ENCODE measurements around the gene UGT1A1. TPM values are rescaled to one million over a fixed set of nuclear protein-coding genes. Genes with fewer than 3 reads are reported as not detected.

UGT1A1 gene
- total and polyA plus RNA-seq, 2 donors (not counting 3 experiments of a cell fraction or from before 2014, with no cell fraction given), result not detected

DNA sequence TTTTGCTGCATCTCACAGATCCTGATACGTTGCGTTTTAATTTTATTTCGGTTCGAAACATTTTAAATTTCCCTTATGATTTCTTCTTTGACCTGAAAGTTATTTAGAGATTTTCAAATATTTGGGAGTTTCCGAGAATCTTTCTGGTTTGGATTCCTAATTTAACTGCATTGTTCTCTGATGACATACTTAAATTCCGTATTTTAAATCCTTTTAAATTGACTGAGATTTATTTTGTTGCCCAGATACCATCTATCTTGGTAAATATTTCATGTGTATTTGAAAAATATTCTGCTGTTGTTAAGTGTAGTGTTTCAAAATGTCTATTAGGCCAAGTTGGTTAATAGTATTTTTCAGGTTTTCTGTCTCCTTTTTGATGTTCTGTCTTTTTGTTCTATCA lies 55.8 kb downstream of the UGT1A1 start:
- Histone ChIP-seq H3K4me1 (ENCODE audit: control insufficient read depth, extremely low read depth, insufficient read depth, low read length) (no peaks in the 10 kb centered on the region), H3K4me3 (replicated peaks in 1 of 3; ENCODE audit: insufficient read depth in 1 of 3, low read depth in 1 of 3, low read length in 3 of 3) (no peak overlapping the region), H3K79me2 (ENCODE audit: control insufficient read depth, insufficient read depth, low read length) (no peaks in the 10 kb centered on the region), H3K9me3 (replicated peaks; ENCODE audit: control insufficient read depth, insufficient read depth, low read length) (no peaks in the 10 kb centered on the region), H3K36me3 (ENCODE audit: control insufficient read depth in 2 of 2, extremely low read depth in 1 of 2, insufficient read depth in 2 of 2, low read length in 2 of 2) (no peaks in the 10 kb centered on the region), H3K4me2 (ENCODE audit: insufficient read depth, low read length) (no peak overlapping the region), H2AFZ (ENCODE audit: low read depth, low read length) (no peak overlapping the region), H3K9ac (replicated peaks; ENCODE audit: extremely low read depth, insufficient read depth, low read length) (no peak overlapping the region), H3K27me3 (ENCODE audit: control insufficient read depth in 2 of 2, insufficient read depth in 2 of 2, low read length in 2 of 2) (no peaks in the 10 kb centered on the region), H3K27ac (ENCODE audit: insufficient read depth, low read depth, low read length) (no peak overlapping the region), H3K9me1 (replicated peaks; ENCODE audit: control insufficient read depth, extremely low read depth, insufficient read depth, low read length) (no peaks in the 10 kb centered on the region), H4K20me1 (replicated peaks; ENCODE audit: control insufficient read depth, extremely low read depth, insufficient read depth, low read length) (no peaks in the 10 kb centered on the region)
- ChIA-PET CTCF (no interaction called here), POLR2A (no interaction called here)
- FAIRE-seq (no peak), DNase-seq (ENCODE audit: low read depth, low spot score) (no peak)
- intact Hi-C loops (cut with micrococcal nuclease), result no loop called here
- TF ChIP-seq POLR2AphosphoS5 (IDR thresholded peaks at IDR 0.05; ENCODE audit: insufficient read depth, low read depth, low read length), result no peak
- no peak for TF ChIP-seq MYC (IDR thresholded peaks at IDR 0.05; ENCODE audit: low read depth, low read length)
- TF ChIP-seq, protein P1, sequence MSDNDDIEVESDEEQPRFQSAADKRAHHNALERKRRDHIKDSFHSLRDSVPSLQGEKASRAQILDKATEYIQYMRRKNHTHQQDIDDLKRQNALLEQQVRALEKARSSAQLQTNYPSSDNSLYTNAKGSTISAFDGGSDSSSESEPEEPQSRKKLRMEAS (IDR thresholded peaks at IDR 0.05; ENCODE audit: insufficient read depth, insufficient read length), result no peak
- TF ChIP-seq EZH2 (IDR thresholded peaks at IDR 0.05; ENCODE audit: borderline replicate concordance, low read depth, low read length, severe bottlenecking), result no peak
- no peak for TF ChIP-seq FOS (IDR thresholded peaks at IDR 0.05; ENCODE audit: borderline replicate concordance, insufficient read depth, low read length)
- TF ChIP-seq GATA2 (IDR thresholded peaks at IDR 0.05; ENCODE audit: insufficient read depth, insufficient read length, low read depth, low read length), result no peak
- TF ChIP-seq POLR2A (IDR thresholded peaks at IDR 0.05; ENCODE audit: low read depth, low read length), result no peak
- TF ChIP-seq JUN (IDR thresholded peaks at IDR 0.05; ENCODE audit: borderline replicate concordance, insufficient read depth, insufficient read length, low read depth), result no peak
- TF ChIP-seq, protein P2, sequence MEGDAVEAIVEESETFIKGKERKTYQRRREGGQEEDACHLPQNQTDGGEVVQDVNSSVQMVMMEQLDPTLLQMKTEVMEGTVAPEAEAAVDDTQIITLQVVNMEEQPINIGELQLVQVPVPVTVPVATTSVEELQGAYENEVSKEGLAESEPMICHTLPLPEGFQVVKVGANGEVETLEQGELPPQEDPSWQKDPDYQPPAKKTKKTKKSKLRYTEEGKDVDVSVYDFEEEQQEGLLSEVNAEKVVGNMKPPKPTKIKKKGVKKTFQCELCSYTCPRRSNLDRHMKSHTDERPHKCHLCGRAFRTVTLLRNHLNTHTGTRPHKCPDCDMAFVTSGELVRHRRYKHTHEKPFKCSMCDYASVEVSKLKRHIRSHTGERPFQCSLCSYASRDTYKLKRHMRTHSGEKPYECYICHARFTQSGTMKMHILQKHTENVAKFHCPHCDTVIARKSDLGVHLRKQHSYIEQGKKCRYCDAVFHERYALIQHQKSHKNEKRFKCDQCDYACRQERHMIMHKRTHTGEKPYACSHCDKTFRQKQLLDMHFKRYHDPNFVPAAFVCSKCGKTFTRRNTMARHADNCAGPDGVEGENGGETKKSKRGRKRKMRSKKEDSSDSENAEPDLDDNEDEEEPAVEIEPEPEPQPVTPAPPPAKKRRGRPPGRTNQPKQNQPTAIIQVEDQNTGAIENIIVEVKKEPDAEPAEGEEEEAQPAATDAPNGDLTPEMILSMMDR (IDR thresholded peaks at IDR 0.05; ENCODE audit: extremely low read depth in 1 of 2, insufficient read depth in 1 of 2, low read depth in 1 of 2, low read length in 2 of 2), result no peak
- dilution Hi-C loops (cut with MboI; ENCODE audit: extremely low pct_ligation_motif_present, low sequenced_read_pairs), result no loop called here
- no TSS peak for BruUV-seq (replicated peaks)

All from endothelial cell of umbilical vein (primary cell).